ENCODE measurements around the gene DDX31.

DNA sequence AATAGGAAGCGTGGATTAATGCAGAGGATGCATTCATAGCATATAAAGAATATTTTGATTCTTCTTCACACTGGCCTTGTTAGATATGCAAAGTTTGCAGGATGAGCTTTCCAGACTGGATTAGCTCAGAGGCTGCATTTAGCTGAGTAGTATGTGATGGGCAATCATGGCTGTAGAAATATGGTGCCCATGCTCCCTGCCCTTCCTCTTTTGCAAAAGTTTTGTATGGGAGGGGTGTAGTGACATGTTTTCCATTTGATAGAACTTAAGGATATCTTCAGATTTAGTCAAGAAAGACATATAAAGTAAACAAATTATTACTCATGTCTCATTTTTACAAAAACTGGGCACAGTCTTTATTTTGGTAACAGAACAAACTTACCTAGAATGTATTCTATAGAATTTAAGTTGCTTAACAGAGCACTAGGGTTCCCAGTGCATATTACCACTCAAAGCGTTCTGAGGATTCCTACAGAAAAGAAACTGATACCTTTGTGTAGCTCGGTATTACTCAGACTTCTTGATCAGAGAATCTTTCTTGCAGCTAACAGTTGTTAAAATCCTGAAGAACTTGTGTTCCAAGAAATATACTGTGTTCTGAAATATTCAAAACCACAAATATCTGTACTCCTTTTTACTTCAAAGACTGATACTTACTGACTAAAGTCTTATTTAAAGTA is 10.3 kb upstream of the DDX31 start:
- TF ChIP-seq CTCF (conservative IDR thresholded peaks at IDR 0.05 in 1 of 2, IDR thresholded peaks at IDR 0.05 in 1 of 2; ENCODE audit: extremely low read depth in 1 of 2, insufficient read depth in 1 of 2, low read depth in 1 of 2, low read length in 2 of 2) (no peak), EZH2 (IDR thresholded peaks at IDR 0.05; ENCODE audit: borderline replicate concordance, low read length) (no peak)

Measured in mammary epithelial cell (primary cell).